Measurements from ENCODE around the gene RNF2.
"Not testable (repeated sequence)": the region's sequence is repeated elsewhere in the genome, so short reads cannot be mapped to it uniquely, and the experiment has no call there.

Gene RNF2

DNA sequence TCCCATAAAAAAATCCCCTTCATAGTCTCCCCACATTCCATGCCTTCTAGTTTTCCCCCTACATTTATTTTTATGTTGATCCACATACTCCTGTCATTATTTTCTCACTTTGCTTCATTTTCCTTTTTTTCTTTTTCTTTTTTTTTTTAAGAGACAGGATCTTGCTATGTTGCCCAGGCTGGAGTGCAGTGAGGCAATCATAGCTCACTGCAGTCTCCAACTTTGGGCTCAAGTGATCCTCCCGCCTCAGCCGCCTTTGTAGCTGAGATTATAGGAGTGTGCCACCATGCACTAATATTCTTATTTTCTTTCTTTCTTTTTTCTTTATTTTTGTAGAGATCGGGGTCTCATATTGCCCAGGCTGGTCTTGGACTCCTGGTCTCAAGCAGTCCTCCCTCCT, 7.8 kb downstream of the RNF2 start:
- FAIRE-seq = no peak

DNA sequence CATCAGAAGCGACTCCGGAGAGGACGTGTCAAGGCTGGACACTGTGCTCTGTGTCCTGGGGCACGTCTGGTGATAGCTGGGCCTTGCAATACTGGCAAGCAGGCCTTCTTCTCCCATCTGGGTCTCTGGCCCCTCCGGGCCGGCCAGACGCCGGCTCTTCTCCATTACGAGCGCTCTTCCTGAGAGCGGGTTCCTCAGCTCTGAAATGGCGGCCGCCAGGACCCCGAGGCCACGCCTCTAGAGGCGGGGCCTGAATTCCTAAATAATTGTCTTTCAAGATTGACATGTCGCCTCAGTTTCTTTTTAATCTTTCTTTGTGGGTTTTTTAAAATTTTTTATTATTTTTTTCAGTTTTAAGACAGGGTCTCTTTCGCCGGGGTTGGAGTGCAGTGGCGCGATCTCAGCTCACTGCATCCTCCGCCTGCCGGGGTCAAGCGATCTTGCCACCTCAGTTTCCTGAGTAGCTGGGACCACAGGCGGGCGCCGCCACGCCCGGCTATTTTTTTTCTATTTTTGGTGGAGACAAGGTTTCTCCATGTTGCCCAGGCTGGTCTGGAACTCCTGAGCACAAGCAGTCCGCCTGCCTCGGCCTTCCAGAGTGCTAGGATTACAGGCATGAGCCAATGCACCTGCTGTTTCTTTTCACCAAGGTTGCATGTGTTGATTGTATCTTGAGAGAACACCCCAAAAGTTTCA, 9.2 kb downstream of the RNF2 start:
- FAIRE-seq = no peak

- no peak for FAIRE-seq
These were observed 12.8 kb downstream of the RNF2 start for GRCh38 chr1:185058110-185058509.

- no peak for FAIRE-seq
These were observed 13.5 kb downstream of the RNF2 start for GRCh38 chr1:185058876-185059275.

- FAIRE-seq = no peak
These were observed 14.7 kb downstream of the RNF2 start for GRCh38 chr1:185059950-185060571.

- no peak for FAIRE-seq
These were observed 17.5 kb downstream of the RNF2 start for GRCh38 chr1:185062710-185063370.

- no peak for FAIRE-seq
These were observed 18.4 kb downstream of the RNF2 start for GRCh38 chr1:185063719-185064118.

GRCh38 chr1:185065006-185065405, 19.6 kb downstream of the RNF2 start:
- FAIRE-seq = not testable (repeated sequence)

GRCh38 chr1:185066181-185066580, 20.8 kb downstream of the RNF2 start:
- no peak for FAIRE-seq

GRCh38 chr1:185068341-185068740, 23.0 kb downstream of the RNF2 start:
- FAIRE-seq = no peak

- no peak for FAIRE-seq
These were observed 23.9 kb downstream of the RNF2 start for GRCh38 chr1:185069202-185069772.

DNA sequence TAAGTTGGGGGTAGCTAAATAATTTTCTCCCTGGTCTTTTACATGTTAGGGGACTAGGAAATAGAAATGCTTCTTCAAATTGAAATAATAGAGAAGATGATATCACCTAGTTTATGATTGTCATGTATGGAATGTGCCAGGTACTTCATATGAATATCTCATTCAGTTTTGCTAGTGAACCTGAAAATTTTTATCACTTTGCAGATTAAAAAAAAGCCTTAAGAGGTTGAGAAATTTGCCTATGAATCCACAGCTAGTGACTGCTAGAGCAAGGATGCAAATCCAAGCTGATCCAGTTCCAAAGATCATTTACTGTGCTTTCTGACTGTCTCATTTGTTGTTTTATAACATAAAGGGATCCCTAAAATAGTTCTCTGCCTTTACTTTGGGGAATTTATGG, 24.7 kb downstream of the RNF2 start:
- no peak for FAIRE-seq

DNA sequence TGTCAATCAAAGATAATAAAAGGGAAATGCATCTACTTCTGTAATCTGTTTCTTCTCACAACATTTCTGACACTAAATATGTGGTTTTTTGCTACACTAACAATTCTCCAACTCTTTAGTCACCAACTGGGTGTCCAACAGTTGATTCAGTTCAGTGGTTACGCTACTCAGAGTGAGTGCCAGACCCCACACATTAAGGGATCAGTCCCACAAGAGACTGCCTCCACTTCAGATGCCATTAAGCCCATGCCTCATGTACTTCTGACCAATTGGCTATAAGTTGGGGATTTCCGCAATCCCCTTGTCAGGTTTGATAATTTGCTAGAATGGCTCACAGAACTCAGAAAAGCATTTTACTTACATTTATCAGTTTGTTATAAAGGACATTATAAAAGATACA, 28.4 kb downstream of the RNF2 start:
- FAIRE-seq = no peak

DNA sequence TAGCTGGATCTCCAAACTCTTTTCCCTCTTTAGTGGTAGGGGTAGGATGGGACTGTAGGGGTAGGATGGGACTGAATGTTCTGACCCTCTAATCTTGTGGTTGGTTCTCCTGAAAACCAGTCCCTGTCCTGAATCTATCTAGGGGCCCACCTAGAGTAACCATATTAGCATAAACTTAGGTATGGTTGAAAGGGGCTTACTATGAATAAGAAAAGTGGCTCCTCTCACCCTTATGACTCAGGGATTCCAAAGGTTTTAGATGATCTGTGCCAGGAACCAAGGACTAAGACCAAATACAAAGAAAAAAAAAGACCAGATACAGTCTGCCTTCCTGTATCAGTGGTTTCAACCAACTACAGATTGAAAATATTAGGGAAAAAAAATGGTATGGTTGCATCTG, 28.9 kb downstream of the RNF2 start:
- FAIRE-seq = no peak

DNA sequence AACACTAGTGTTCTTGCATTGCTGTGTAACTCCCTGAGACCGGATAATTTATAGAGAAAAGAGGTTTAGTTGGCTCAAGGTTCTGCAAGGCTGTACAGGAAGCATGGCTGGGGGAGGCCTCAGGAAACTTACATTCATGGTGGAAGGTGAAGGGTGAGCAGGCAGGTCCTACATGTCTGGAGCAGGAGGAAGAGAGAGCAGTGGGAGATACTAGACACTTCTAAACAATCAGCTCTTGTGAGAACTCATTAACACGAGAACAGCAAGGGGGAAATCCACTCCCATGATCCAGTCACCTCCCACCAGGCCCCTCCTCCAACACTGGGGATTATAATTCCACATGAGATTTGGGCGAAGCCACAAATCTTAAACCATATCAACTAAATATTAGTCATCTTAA, 30.1 kb downstream of the RNF2 start:
- FAIRE-seq = no peak

DNA sequence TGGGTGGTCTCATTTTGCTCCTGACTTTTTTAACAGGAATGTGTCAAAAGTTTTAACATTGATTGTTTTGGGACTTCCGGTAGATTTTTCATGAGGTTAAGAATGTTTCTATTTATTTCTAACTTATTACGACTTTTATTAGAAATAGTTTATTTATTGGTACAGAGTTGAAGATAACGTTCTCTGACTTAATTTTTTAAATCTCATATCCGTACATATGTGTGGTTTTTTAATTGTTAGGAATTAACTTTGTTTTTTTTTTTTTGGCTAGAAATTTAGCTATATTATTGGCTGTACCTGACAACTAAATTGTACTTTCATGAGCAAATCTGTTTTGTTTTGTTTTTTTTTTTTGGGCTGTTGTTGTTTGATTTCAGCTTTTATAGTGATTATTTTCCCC, 32.0 kb downstream of the RNF2 start:
- peak; percentile 13 for FAIRE-seq

GRCh38 chr1:185080422-185080821, 35.1 kb downstream of the RNF2 start:
- no peak for FAIRE-seq

DNA sequence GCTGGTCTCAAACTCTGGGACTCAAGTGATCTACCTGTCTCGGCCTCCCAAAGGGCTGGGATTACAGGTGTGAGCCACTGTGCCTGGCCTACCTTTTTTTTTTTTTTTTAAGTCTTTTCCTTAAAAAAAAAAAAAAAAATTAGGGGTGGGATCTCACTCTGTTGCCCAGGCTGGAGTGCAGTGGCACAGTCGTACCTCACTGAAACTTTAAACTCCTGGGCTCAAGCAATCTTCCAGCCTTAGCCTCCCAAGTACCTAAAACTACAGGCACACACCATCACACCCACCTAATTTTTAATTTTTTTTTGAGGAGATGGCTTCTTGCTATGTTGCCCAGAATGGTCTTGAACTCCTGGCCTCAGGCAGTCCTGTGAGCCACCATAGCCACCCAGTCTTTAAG, 38.5 kb downstream of the RNF2 start:
- no peak for FAIRE-seq

DNA sequence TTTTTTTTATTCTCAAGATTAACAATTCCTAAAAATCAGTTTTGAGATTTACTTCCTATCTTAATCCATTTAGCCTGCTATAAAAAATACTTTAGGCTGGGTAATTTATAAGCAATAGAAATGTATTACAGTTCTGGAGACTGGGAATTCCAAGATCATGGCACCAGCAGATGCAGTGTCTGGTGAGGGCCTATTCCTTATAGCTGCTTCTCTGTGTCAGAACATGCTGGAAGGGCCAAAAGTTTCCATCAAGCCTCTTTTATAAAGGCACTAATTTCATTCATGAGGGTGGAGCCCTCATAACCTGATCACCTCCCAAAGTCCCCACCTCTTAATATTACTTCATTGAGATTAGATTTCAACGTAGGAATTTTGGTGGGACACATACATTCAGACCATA, 41.7 kb downstream of the RNF2 start:
- FAIRE-seq = no peak

- FAIRE-seq = no peak
These were observed 42.4 kb downstream of the RNF2 start for GRCh38 chr1:185087746-185088145.

- FAIRE-seq = no peak
These were observed 46.1 kb downstream of the RNF2 start for GRCh38 chr1:185091480-185091879.

DNA sequence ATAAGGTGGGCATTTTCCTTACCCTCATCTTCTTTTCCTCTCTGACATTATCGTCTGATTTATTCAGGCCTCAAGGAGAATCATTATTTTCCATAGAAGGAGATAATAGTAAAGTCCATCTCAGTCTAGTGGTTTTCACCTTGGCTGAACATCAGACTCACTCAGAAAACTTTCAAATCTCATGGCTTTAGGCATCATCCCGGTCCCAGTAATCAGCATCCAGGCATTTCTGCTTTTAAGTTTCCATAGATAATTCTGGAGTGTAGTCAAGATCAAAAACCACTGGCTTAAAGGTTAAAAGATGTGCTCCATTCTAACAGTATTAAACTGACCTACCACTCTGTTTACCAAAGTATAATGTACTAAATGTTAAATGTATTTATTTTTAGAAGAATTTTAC, 49.4 kb downstream of the RNF2 start:
- FAIRE-seq = no peak

GRCh38 chr1:185096531-185096930, 51.2 kb downstream of the RNF2 start:
- peak; percentile 11 for FAIRE-seq

GRCh38 chr1:185104083-185104482, 58.7 kb downstream of the RNF2 start:
- no peak for FAIRE-seq
